AG04450 (cell line): ENCODE data around the gene CHIC2. TPM values are rescaled to one million over a fixed set of nuclear protein-coding genes. Genes with fewer than 3 reads are reported as not detected.

Source experiments
- CTCF ChIA-PET: fragments of 300-600, 350-600 bp; formaldehyde crosslinking; extraction: SDS; loops from one replicate; lab custom pipeline; 2022; ENCODE audit warnings: antibody characterized with exemption, inconsistent platforms; lab: Charles Lee
- POLR2A ChIA-PET: fragments of 350-600 bp; formaldehyde crosslinking; extraction: SDS; loops from one replicate; lab custom pipeline; 2021; ENCODE audit warnings: antibody characterized with exemption, inconsistent platforms; lab: Yijun Ruan, JAX
- DNase-seq: peaks from one replicate; pipeline ENCODE4 v3.0.0-alpha.2; 2011; ENCODE audit warnings: low read depth, low spot score
- H3K27ac ChIP-seq: one replicate; pipeline ENCODE4 v1.5.1; 2012; ENCODE audit warnings: low read depth, low read length, control low read depth
- H3K27me3 ChIP-seq: one replicate; pipeline ENCODE4 v1.6.0; 2012; ENCODE audit warnings: low read length; ENCODE audit not compliant: control insufficient read depth, insufficient read depth
- H3K4me3 ChIP-seq: 2 replicates; pipeline ENCODE4 v1.5.1; 2011; ENCODE audit warnings: mild to moderate bottlenecking, low read depth, low read length, control low read depth
- H3K9me3 ChIP-seq: 2 replicates; pipeline ENCODE4 v1.5.1; 2012; ENCODE audit warnings: low read length; ENCODE audit not compliant: control insufficient read depth, insufficient read depth
- CTCF ChIP-seq: IDR thresholded peaks from 2 replicates; pipeline ENCODE4 v1.5.1; 2011; ENCODE audit warnings: low read depth, low read length, control low read depth, inconsistent platforms
- polyA plus RNA-seq: library from polyadenylated mRNA; depleted of rRNA; stranded (reverse); fragments of >200 nt; gene quantifications from 2 replicates; pipeline ENCODE4 v1.2.3, GENCODE V29; 2011

The CHIC2 gene
- polyA plus RNA-seq, 1 experiment = 32.6 TPM

- Histone ChIP-seq H3K9me3 (no peaks in the 10 kb centered on the region), H3K4me3 (no peak overlapping the region), H3K27me3 (no peaks in the 10 kb centered on the region), H3K27ac (no peak overlapping the region)
- no peak for TF ChIP-seq CTCF
- no peak for DNase-seq
- POLR2A ChIA-PET = no interaction called here
- CTCF ChIA-PET = no interaction called here
Measured at GRCh38 chr4:54015423-54016030, 48.9 kb downstream of the CHIC2 start.

DNA sequence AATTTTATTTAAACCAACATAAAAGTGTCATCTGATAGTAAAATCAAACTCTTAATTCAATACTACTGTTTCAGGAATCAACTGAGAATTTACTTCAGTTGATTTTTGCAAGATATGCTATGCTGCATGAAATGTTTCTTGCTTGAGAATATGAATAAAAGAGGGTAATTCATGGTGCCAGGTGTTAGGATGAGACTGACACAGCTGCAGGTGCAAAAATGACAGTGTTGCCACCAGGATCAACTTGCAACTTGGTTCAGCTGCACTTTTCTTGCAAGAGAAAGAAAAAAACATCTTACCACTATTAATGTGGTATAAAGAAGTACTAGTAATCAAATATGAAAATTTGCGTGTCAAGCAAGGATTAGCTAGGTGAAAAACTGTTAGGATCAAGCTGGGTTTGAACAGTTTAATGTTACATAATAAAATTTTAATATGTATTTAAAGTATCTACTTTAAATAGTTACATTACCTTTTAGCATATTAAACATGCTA, 49.7 kb downstream of the CHIC2 start:
- Histone ChIP-seq H3K9me3 (no peaks in the 10 kb centered on the region), H3K4me3 (no peak overlapping the region), H3K27ac (no peak overlapping the region), H3K27me3 (no peaks in the 10 kb centered on the region)
- DNase-seq = no peak
- no peak for TF ChIP-seq CTCF
- ChIA-PET CTCF (interaction anchor here (3.1 kb wide), 1 partner anchor 220 kb away, joined by 8 read pairs; no protein-coding TSS in a partner anchor), POLR2A (no interaction called here)

GRCh38 chr4:54011201-54011600, 53.2 kb downstream of the CHIC2 start:
- TF ChIP-seq CTCF = no peak
- ChIA-PET CTCF (interaction anchor here (0.9 to 3.1 kb wide), 3 partner anchors 104 to 305 kb away, joined by 3 to 8 read pairs (median 6); no protein-coding TSS in a partner anchor), POLR2A (no interaction called here)
- Histone ChIP-seq H3K4me3 (no peak overlapping the region), H3K27me3 (no peaks in the 10 kb centered on the region), H3K27ac (no peak overlapping the region), H3K9me3 (no peaks in the 10 kb centered on the region)
- no peak for DNase-seq

GRCh38 chr4:54006755-54007154, 57.6 kb downstream of the CHIC2 start:
- ChIA-PET POLR2A (no interaction called here), CTCF (no interaction called here)
- no peak for TF ChIP-seq CTCF
- Histone ChIP-seq H3K9me3 (no peaks in the 10 kb centered on the region), H3K27ac (no peak overlapping the region), H3K4me3 (no peak overlapping the region), H3K27me3 (no peaks in the 10 kb centered on the region)
- no peak for DNase-seq

DNA sequence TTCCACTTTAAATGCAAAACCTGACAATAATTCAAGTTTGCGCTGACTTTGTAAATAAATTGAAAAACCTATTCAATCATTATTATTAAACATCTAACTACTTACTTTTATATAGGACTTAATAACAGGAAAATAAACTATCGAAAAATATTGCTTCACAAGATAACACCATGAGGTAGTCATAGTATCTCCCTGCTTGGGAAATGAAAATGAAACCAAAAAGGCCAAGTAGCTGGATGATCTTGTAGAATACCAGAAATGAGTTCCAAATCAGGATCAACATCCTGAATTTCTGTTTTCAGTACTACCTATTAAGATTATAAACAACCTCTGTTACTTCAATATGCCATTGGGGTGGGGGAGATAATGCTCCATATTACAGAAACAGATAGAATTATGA, 58.9 kb downstream of the CHIC2 start:
- no peaks in the 10 kb centered on the region for H3K27me3 ChIP-seq
- H3K4me3 ChIP-seq = no peak overlapping the region
- DNase-seq = no peak
- H3K27ac ChIP-seq = no peak overlapping the region
- TF ChIP-seq CTCF = no peak
- ChIA-PET POLR2A (no interaction called here), CTCF (no interaction called here)
- no peaks in the 10 kb centered on the region for H3K9me3 ChIP-seq
